PC-3 (cell line): Measurements from ENCODE around the gene NOC4L. TPM values are rescaled to one million over a fixed set of nuclear protein-coding genes. Genes with fewer than 3 reads are reported as not detected.

Source experiments
- ATAC-seq: fragments of 200-7000 bp; cut with Tn5 transposase; 2 replicates; pipeline ENCODE4 v1.9.1; 2020; ENCODE audit warnings: mild to moderate bottlenecking, moderate library complexity
- BruUV-seq: library from RNA; stranded (reverse); fragments of 400-500 nt; replicated peaks from 2 replicates; lab custom pipeline; 2021; lab: Mats Ljungman, UMichigan
- CTCF ChIA-PET: fragments of 300-600 bp; sonication (Branson Sonifier 250); formaldehyde crosslinking; loops from one replicate; lab custom pipeline; 2022; ENCODE audit warnings: antibody characterized with exemption; lab: Charles Lee
- POLR2A ChIA-PET: fragments of 300-600 bp; sonication (Branson Sonifier 250); formaldehyde crosslinking; loops from one replicate; lab custom pipeline; 2022; ENCODE audit warnings: antibody characterized with exemption; ENCODE audit not compliant: unreplicated experiment; lab: Charles Lee
- DNase-seq: peaks from one replicate; pipeline ENCODE4 v3.0.0-alpha.2; 2015
- H2AFZ ChIP-seq: fragments of 300-600 bp; sonication (generic); 2 replicates; pipeline ENCODE4 v1.6.0; 2016; ENCODE audit warnings: antibody characterized with exemption, low read length
- H3F3A ChIP-seq: fragments of 300-600 bp; sonication (generic); one replicate; pipeline ENCODE4 v1.6.0; 2017; ENCODE audit warnings: antibody characterized with exemption, low read length, control low read depth, mild to moderate bottlenecking; ENCODE audit not compliant: unreplicated experiment
- H3K27ac ChIP-seq: fragments of 300-600 bp; sonication (generic); 2 replicates; pipeline ENCODE4 v1.5.1; 2016; ENCODE audit warnings: mild to moderate bottlenecking, low read length
- H3K27me3 ChIP-seq: fragments of 300-600 bp; sonication (generic); 2 replicates; pipeline ENCODE4 v1.6.1; 2016; ENCODE audit warnings: low read length, mixed read lengths
- H3K36me3 ChIP-seq: fragments of 300-600 bp; sonication (generic); 2 replicates; pipeline ENCODE4 v1.6.1; 2016; ENCODE audit warnings: low read depth, mixed run types, low read length, mixed read lengths
- H3K4me1 ChIP-seq: fragments of 300-600 bp; sonication (generic); 2 replicates; pipeline ENCODE4 v1.5.1; 2016; ENCODE audit warnings: low read length; ENCODE audit not compliant: insufficient read depth
- H3K4me2 ChIP-seq: fragments of 300-600 bp; sonication (generic); 2 replicates; pipeline ENCODE4 v1.6.0; 2016; ENCODE audit warnings: low read length
- H3K4me3 ChIP-seq: fragments of 300-600 bp; sonication (generic); 2 replicates; pipeline ENCODE4 v1.5.1; 2016; ENCODE audit warnings: mild to moderate bottlenecking, low read length, mixed read lengths
- H3K79me2 ChIP-seq: fragments of 300-600 bp; sonication (generic); 2 replicates; pipeline ENCODE4 v1.6.1; 2017; ENCODE audit warnings: low read length, mixed read lengths
- H3K9ac ChIP-seq: fragments of 300-600 bp; sonication (generic); 2 replicates; pipeline ENCODE4 v1.6.0; 2016; ENCODE audit warnings: mild to moderate bottlenecking, low read length
- H3K9me2 ChIP-seq: fragments of 300-600 bp; sonication (generic); replicated peaks from 2 replicates; pipeline ENCODE4 v1.6.1; 2016; ENCODE audit warnings: mixed run types, low read length, mixed read lengths
- H3K9me3 ChIP-seq: fragments of 300-600 bp; sonication (generic); 2 replicates; pipeline ENCODE4 v1.6.1; 2016; ENCODE audit warnings: low read length, mixed read lengths
- H4K20me1 ChIP-seq: fragments of 300-600 bp; sonication (generic); 2 replicates; pipeline ENCODE4 v1.6.1; 2016; ENCODE audit warnings: low read length, mixed read lengths
- CTCF ChIP-seq: fragments of 300-600 bp; sonication (generic); conservative IDR thresholded peaks from 2 replicates; pipeline ENCODE4 v1.5.1; 2017; ENCODE audit warnings: antibody characterized with exemption, low read depth, mild to moderate bottlenecking, low read length
- EZH2 ChIP-seq: fragments of 300-600 bp; sonication (generic); IDR thresholded peaks from one replicate; pipeline ENCODE4 v1.6.1; 2017; ENCODE audit warnings: antibody characterized with exemption, mild to moderate bottlenecking, low read length; ENCODE audit not compliant: unreplicated experiment
- EZH2phosphoT487 ChIP-seq: fragments of 300-600 bp; sonication (generic); IDR thresholded peaks from 2 replicates; pipeline ENCODE4 v1.6.1; 2018; ENCODE audit warnings: mild to moderate bottlenecking, antibody characterized with exemption, low read length, borderline replicate concordance
- intact Hi-C: fragments of 100-400 bp; cut with micrococcal nuclease; formaldehyde crosslinking; loops from 2 replicates; pipeline ENCODE4 v1.9.0; 2023
- total RNA-seq: library from RNA; depleted of rRNA; stranded (reverse); fragments of >200 nt; gene quantifications from 2 replicates; pipeline ENCODE4 v1.2.3, GENCODE V29; 2014

The NOC4L gene
- total RNA-seq, 1 experiment from 2014 or later, result 44.4 TPM

- CTCF ChIA-PET, result no interaction called here
- no peaks in the 10 kb centered on the region for H3F3A ChIP-seq
These were observed 53.5 kb downstream of the NOC4L start for GRCh38 chr12:132197581-132198354.

GRCh38 chr12:132199101-132199500 is 54.8 kb downstream of the NOC4L start:
- H3K9me3 ChIP-seq, result no peaks in the 10 kb centered on the region
- no peaks in the 10 kb centered on the region for H3K36me3 ChIP-seq
- BruUV-seq, result no TSS peak
- H4K20me1 ChIP-seq, result no peaks in the 10 kb centered on the region
- no peak overlapping the region for H3K4me2 ChIP-seq
- no peak overlapping the region for H3K4me3 ChIP-seq
- no peaks in the 10 kb centered on the region for H3K79me2 ChIP-seq
- ATAC-seq (no peak), DNase-seq (no peak)
- POLR2A ChIA-PET, result no interaction called here
- H3K27me3 ChIP-seq, result peaks cover 15% of the 10 kb centered on the region
- H3K4me1 ChIP-seq, result no peaks in the 10 kb centered on the region
- no peaks in the 10 kb centered on the region for H3K9me2 ChIP-seq
- no peak for TF ChIP-seq CTCF
- no peak for TF ChIP-seq EZH2
- no peak for TF ChIP-seq EZH2phosphoT487
- H3K9ac ChIP-seq, result no peak overlapping the region
- H2AFZ ChIP-seq, result no peak overlapping the region
- intact Hi-C loops, result no loop called here
- CTCF ChIA-PET, result no interaction called here
- H3K27ac ChIP-seq, result no peak overlapping the region
- H3F3A ChIP-seq, result no peaks in the 10 kb centered on the region

More at GRCh38 chr12:132197581-132198354, 53.5 kb downstream of the NOC4L start:
- POLR2A ChIA-PET, result no interaction called here
- Histone ChIP-seq H3K4me1 (no peaks in the 10 kb centered on the region), H4K20me1 (no peaks in the 10 kb centered on the region), H3K9me3 (no peaks in the 10 kb centered on the region), H3K36me3 (no peaks in the 10 kb centered on the region), H3K27me3 (peaks cover 1% of the 10 kb centered on the region), H3K27ac (no peak overlapping the region), H3K9ac (no peak overlapping the region), H3K4me3 (no peak overlapping the region), H3K9me2 (no peaks in the 10 kb centered on the region), H3K4me2 (no peak overlapping the region), H2AFZ (no peak overlapping the region), H3K79me2 (no peaks in the 10 kb centered on the region)
- TF ChIP-seq CTCF (no peak), EZH2phosphoT487 (no peak), EZH2 (no peak)
- no TSS peak for BruUV-seq
- no peak for DNase-seq
- intact Hi-C loops, result no loop called here
- no peak for ATAC-seq

GRCh38 chr12:132199526-132200319 is 55.5 kb downstream of the NOC4L start:
- TF ChIP-seq EZH2phosphoT487, result no peak
- Histone ChIP-seq H3K27me3 (peaks cover 21% of the 10 kb centered on the region), H3K4me2 (no peak overlapping the region), H3K79me2 (no peaks in the 10 kb centered on the region), H3K27ac (no peak overlapping the region), H4K20me1 (no peaks in the 10 kb centered on the region), H3K9me2 (no peaks in the 10 kb centered on the region), H3K4me3 (no peak overlapping the region), H2AFZ (no peak overlapping the region), H3F3A (no peaks in the 10 kb centered on the region), H3K9ac (no peak overlapping the region), H3K4me1 (no peaks in the 10 kb centered on the region), H3K9me3 (no peaks in the 10 kb centered on the region), H3K36me3 (no peaks in the 10 kb centered on the region)
- ChIA-PET POLR2A (no interaction called here), CTCF (no interaction called here)
- intact Hi-C loops, result no loop called here
- no TSS peak for BruUV-seq
- DNase-seq, result no peak
- no peak for ATAC-seq
